Measurements from ENCODE around the gene WDFY2. TPM values are rescaled to one million over a fixed set of nuclear protein-coding genes. Genes with fewer than 3 reads are reported as not detected.

The WDFY2 gene
- total and polyA plus RNA-seq, 8 donors: 11.4 to 25.2 (median 17.2) TPM

DNA sequence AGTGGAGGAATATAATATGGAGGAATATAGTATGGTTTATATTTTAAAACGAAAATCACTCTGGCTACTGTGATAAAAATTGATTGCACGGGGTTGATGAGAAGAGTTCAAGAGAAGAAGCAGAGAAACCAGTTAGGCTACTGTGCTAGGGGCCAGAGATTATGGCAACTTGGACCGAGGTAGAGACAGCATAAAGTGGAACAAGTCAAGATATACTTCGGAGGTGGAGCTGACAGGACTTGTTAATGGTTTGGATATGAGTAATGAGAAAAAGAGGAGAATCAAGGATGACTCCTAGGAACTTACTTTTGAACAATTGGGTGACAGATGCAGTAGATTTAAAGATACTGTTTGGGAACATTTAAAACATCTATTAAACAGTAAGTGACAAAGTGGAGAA lies 6.6 kb upstream of the WDFY2 start:
- intact Hi-C loops (cut with DNase I): no loop called here
- WGBS, 2 donors: 9 to 11% methylated on average over 4 of the region's 4 CpGs
- Histone ChIP-seq H3K36me3 (no peaks in the 10 kb centered on the region), H3K9me3 (no peaks in the 10 kb centered on the region), H3K4me3 (no peak overlapping the region), H3K27me3 (no peaks in the 10 kb centered on the region), H3K27ac (no peak overlapping the region), H3K4me1 (no peaks in the 10 kb centered on the region)
- ATAC-seq (peak in 1 of 4 donors; percentile 36), FAIRE-seq (no peak), DNase-seq (no peak)
- TF ChIP-seq, protein P1, sequence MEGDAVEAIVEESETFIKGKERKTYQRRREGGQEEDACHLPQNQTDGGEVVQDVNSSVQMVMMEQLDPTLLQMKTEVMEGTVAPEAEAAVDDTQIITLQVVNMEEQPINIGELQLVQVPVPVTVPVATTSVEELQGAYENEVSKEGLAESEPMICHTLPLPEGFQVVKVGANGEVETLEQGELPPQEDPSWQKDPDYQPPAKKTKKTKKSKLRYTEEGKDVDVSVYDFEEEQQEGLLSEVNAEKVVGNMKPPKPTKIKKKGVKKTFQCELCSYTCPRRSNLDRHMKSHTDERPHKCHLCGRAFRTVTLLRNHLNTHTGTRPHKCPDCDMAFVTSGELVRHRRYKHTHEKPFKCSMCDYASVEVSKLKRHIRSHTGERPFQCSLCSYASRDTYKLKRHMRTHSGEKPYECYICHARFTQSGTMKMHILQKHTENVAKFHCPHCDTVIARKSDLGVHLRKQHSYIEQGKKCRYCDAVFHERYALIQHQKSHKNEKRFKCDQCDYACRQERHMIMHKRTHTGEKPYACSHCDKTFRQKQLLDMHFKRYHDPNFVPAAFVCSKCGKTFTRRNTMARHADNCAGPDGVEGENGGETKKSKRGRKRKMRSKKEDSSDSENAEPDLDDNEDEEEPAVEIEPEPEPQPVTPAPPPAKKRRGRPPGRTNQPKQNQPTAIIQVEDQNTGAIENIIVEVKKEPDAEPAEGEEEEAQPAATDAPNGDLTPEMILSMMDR (IDR thresholded peaks at IDR 0.05): no peak

GRCh38 chr13:51579676-51580075 lies 4.6 kb upstream of the WDFY2 start:
- Histone ChIP-seq H3K4me3 (no peak overlapping the region), H3K9me3 (no peaks in the 10 kb centered on the region), H3K27me3 (no peaks in the 10 kb centered on the region), H3K36me3 (no peaks in the 10 kb centered on the region), H3K27ac (no peak overlapping the region), H3K4me1 (peaks cover 0 to 5% (median 0%) of the 10 kb centered on the region in 3 donors)
- FAIRE-seq (no peak), DNase-seq (no peak), ATAC-seq (no peak)
- WGBS, 2 donors: 81 to 85% methylated on average over 6 to 7 of the region's 7 CpGs
- TF ChIP-seq, protein P1 (IDR thresholded peaks at IDR 0.05): no peak
- intact Hi-C loops (cut with DNase I): loop anchor here in 2 of 3 donors (5.0 to 10.0 kb wide), 4 partner anchors 125 to 205 kb away; partner anchors contain the start of gene INTS6 (in 2 of the 2)

DNA sequence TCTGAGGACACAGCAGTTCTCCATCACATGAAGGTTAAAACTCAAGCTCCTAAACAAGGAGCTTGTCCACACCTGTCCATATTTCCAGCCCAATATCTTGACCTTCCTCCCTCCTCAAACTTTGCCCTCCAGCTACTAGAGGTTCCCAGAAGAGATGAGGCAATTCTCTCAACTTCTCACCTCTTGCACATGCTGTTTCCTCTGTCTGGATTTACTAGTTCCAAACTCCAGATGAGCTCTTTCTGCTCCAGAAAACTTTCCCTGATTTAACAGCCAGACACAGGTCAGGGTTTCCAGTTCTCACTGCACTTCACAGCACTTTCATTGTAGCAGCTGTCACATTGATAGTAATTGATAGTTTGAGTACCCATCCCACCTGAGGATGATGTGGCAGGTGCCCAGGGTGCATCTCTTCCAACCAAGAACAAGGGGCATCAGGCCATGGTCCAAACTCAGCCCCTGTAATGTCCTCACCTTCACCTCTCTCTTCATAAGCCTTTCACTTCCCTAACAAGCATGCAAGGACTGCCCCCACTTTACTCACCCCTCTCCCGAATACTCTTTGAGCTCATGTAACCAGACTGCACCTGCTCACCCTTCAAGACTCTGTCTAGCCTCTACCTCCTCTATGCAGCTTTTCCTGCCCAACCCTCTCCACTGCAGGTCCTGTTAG lies 3.0 kb upstream of the WDFY2 start:
- DNase-seq (no peak), FAIRE-seq (no peak), ATAC-seq (no peak)
- no peaks in the 10 kb centered on the region for H3K27me3 ChIP-seq
- H3K27ac ChIP-seq: no peak overlapping the region
- 56 to 69% methylated on average over 1 of the region's 1 CpG for WGBS, 2 donors
- peaks cover 0 to 9% (median 4%) of the 10 kb centered on the region in 3 donors for H3K4me1 ChIP-seq
- no peaks in the 10 kb centered on the region for H3K9me3 ChIP-seq
- H3K4me3 ChIP-seq: no peak overlapping the region
- TF ChIP-seq, protein P1 (IDR thresholded peaks at IDR 0.05): no peak
- intact Hi-C loops (cut with DNase I): loop anchor here in 2 of 3 donors (5.0 to 10.0 kb wide), 4 partner anchors 126 to 204 kb away; partner anchors contain the start of gene INTS6 (in 2 of the 2)
- H3K36me3 ChIP-seq: no peaks in the 10 kb centered on the region

GRCh38 chr13:51583469-51583874 lies 790 bp upstream of the WDFY2 start:
- ATAC-seq (no peak), DNase-seq (no peak), FAIRE-seq (no peak)
- Histone ChIP-seq H3K9me3 (no peaks in the 10 kb centered on the region), H3K27ac (peak overlapping the region; percentile 55 to 95 (median 90)), H3K36me3 (no peaks in the 10 kb centered on the region), H3K27me3 (no peaks in the 10 kb centered on the region), H3K4me3 (peak overlapping the region in 2 of 4 donors; percentile 92 to 96), H3K4me1 (peaks cover 3 to 29% (median 17%) of the 10 kb centered on the region in 3 donors)
- intact Hi-C loops (cut with DNase I): loop anchor here in 2 of 3 donors (5.0 to 10.0 kb wide), 4 partner anchors 129 to 201 kb away; partner anchors contain the start of gene INTS6 (in 2 of the 2)
- TF ChIP-seq, protein P1 (IDR thresholded peaks at IDR 0.05): no peak
- 28 to 31% methylated on average over 9 of the region's 9 CpGs for WGBS, 2 donors

Measured in pancreas (tissue), 10 donors.